GM12892 (cell line): ENCODE measurements around the gene COLGALT1.

Experiments
- POLR2A ChIP-seq: IDR thresholded peaks from 2 replicates; pipeline ENCODE4 v1.6.1; 2011; ENCODE audit warnings: low read depth, low read length, control low read depth
- POLR2AphosphoS5 ChIP-seq: IDR thresholded peaks from 2 replicates; pipeline ENCODE4 v1.6.1; 2011; ENCODE audit warnings: low read depth, low read length, control low read depth

GRCh38 chr19:17522988-17523872 is 32.2 kb upstream of the COLGALT1 start:
- TF ChIP-seq POLR2AphosphoS5 = peak; percentile 73; the same call in 1 of the 2 replicates
- TF ChIP-seq POLR2A = peak; percentile 65
